T follicular helper cell (primary cell): ENCODE results near the gene THBS2.

ENCODE experiments used
- DNase-seq: peaks from one replicate; pipeline ENCODE4 v3.0.0-alpha.2; 2020; ENCODE audit warnings: low read depth

Gene THBS2

DNA sequence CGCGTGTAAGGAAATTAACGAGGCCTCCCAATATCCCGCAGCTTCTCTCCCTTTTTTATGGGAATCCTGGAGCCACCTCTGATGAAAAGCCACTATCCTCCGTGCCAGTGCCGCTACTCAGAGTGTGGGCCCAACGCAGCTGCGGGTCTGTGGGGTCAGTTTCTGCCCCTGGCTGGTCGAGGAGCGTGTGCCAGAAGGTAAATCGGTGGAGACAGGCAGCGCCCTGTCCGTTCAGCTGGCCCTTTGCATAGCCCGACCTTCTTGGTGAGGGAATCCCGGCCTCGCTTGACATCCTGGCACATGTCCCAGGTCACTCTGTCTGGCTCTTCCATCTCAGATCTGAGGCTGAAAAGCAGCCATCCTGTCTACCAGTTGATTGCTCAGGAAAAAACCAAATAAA, 4.6 kb downstream of the THBS2 start:
- DNase-seq: no peak

DNA sequence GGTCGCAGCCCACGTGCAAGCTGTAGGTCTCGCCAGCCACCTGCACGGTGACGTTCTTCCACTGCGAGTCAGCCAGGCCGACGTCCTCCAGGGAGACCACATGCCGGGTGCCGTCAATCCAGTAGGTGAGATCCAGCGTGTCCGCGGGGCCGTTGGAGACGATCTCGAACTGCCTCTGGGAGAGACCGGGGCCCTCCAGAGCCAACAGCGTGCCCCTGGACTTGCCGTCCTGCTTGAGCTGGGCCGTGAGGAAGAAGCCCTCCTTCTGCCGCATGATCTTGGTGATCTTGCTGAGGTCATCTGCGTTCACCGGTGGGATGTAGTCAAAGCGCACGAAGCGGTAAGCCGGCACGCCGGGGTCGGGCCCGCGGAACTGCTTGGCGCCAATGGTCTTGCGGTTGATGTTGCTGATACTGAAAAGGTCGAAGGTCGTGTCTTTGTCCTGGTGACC, 5.1 kb downstream of the THBS2 start:
- DNase-seq: no peak

DNA sequence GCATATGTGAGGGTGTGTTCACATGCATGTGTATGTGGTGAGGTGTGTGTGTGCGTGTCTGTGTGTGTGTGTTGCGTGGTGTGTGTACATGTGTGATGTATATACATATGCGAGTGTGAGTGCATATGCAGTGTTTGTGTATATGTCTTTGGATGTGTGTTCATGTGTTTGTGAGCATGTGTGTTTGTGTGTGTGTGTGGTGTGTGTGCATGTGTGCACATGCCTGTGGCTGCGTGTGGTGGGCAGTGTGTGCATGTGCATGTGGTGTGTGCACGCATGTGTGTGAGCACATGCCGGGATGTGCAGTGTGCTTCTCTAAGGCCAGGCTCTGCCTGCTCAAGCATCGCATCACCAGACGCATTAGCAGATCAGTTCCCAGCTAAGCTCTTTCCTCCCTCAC, 5.7 kb downstream of the THBS2 start:
- DNase-seq: no peak

DNA sequence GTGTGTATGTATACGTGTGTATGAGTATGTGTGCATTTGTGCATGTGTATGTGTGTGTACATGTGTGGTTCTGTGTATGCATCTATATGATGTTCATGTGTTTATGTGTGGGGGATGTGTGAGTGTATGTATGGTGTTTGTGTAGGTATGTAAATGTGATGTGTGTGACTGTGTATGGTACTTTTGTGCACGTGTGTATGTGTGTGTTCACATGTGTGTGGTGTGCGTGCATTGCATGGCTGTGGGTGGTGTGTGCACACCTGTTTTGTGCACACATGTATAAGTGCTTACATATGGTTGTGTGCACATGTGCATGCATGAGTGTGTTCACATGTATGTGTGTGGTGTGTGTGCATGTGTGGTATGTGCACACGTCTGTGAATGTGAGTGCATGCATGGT, 6.2 kb downstream of the THBS2 start:
- DNase-seq: no peak

DNA sequence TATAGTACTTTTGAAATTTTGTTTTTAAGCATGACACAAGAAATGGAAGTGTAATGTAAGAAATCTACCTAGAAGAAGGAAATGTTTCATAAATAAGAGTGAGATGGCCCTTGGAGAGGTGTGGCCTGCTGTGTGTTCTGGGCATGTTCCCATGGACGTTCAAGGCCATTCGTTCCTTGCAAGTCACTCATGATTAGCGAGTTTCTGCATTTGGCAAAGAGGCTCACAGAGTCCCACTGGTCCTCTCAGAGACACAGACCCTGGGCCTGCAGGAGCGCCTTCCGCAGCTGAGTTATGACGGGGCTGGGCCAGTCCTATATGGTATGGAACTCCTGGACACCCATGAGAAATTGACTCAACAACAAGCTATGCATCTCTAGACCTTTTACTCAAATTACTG, 7.2 kb downstream of the THBS2 start:
- DNase-seq: no peak

DNA sequence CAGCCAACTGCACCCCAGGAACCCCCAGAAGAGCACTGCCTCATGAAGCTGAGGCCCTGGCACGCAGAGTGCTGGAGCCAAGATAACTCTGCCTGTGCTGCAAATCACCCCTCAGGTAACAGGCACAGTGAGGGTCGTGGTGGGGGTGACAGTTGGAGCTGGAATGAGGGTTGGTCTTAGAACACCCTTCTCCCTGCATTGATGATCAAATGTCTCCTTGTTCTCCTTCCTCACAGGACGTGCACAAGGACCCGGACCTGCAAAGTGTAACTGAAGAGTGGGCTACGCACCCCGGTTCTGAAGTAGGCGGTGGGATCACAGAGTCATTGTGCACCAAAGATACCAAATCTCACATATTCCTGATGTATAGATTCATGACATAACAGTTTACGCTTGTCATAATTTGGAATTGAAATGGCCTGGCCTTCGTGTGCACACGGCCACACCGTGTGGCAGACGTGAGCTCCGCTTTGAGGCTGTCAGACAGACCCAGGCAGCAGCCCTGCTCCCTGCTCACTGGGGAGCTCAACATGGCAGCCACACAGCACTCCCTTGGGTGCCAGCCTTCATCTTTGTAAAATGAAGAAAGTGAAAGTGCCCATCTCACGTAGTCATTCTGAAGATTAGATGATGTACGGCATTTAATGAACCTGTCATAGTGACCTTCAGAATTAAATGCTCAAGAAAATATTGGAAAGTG, 8.8 kb downstream of the THBS2 start:
- DNase-seq: no peak

DNA sequence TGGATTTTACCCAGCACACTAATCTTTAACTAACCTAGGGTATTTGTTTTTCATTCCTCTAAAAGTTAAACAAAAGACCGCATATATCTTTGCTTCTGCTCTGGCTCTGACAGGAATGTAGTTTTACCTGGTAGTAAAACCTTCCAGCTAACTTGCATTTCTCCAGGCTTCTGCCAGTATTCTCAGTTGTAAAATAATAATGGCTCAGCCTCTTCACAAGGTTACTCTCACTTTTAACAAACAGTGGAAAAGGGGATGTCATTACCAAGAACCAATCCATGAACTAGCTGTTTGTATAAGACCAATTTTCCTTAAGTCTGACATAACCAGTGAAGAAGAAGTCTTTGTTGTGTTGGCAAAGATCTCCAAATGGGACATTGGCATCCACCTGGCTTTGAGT, 10.0 kb downstream of the THBS2 start:
- no peak for DNase-seq

DNA sequence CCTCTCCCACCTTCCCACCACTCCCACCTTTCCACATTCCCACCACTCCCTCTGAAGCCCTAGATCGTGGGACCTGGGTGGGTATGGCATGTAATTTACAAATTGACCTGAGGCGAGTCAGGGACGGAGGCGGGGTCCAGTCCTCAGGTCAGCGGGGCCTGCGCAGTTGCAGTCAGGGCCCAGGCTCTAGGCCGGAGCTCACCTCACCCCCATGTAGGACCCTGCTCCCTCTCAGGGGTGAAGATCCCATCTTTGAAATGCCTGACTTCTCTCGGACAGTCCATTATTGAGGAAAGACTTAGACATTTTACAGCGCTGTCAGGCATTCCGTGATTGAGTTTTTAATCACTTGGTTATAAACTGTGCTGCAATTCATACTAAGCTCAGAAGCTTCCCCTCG, 10.5 kb downstream of the THBS2 start:
- DNase-seq: no peak

DNA sequence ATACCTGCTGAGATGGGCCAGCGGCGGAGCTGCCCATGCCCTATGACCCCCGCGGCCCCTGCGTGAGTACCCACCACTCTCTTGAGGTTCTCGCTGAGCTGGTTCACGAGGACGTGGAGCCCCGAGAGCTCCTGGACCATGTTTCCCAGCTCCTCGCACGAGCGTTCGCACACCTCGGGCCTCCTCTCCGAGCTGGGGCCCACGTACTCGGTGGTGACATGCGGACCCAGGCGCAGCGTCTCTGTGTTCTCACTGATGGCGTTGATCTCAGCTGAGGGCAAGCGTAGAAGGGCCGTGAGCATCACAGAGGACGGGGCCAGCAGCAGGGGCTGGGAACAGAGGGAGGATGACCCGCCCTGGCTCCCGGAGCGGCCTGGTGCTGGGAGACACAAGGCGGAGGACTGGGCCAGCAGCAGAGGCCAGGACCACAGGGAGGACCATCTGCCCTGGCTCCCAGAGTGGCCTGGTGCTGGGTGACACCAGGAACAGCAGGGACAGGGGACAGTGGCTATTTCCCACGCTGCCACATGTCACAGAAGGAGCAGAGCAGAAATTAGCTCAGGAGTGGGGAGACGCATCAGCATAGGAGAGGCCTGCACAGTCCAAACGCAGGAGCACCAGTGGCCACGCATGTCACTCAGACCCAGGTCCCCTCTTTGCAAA, 11.8 kb downstream of the THBS2 start:
- DNase-seq: no peak

DNA sequence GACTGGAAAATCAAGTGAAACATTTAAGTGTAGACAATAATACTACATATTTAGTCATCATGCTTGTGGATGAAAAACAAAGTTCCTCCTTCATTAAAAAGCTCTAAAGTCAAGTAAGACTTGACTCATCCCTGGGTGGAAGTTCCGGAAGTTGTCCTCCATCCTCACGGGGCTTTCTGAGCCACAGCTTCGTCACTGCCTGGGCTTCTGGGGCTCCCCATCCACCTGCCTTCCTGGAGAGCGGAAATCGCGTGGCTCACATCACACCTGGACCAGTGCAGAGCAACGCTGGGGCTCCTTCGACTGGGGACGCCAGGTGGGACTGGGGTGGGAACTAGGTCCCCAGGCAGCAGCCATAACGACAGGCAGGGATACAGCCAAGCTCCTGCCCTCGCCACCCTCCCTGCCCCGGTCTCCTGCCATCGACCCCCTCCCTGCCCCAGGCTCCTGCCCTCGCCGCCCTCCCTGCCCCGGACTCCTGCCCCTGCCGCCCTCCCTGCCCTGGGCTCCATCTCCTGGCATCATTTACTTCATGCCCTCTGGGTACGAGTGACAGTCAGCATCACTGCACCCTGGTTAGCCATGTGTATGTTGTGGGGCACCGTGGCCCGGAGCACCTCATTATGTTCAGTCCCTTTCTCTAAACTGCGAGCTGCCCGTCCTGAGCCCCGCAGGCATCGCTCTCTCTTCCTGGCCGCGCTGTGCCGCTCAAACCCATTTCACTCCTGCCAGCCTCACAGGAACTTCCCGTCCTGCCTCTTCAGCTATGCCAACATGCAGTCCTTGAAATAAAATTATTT, 12.9 kb downstream of the THBS2 start:
- no peak for DNase-seq

DNA sequence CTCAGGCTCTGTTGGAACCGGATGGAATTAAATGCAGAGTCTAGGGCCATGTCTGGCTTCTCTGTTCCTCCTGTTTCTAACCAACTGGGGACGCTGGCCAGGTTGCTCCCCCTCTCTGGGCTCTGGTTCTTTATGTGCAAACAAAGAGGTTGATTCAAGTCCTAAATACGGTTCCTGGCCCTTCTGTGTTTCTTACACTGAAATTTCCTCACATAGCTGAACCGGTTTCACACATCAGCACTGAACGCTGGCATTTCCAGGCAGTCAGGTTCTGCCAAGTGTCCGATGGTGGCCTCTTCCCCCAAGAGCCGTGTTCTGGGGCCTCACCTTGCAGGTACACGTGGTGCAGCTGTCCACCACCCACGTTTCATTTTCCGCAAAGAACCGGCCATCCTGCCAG, 13.5 kb downstream of the THBS2 start:
- DNase-seq: no peak

DNA sequence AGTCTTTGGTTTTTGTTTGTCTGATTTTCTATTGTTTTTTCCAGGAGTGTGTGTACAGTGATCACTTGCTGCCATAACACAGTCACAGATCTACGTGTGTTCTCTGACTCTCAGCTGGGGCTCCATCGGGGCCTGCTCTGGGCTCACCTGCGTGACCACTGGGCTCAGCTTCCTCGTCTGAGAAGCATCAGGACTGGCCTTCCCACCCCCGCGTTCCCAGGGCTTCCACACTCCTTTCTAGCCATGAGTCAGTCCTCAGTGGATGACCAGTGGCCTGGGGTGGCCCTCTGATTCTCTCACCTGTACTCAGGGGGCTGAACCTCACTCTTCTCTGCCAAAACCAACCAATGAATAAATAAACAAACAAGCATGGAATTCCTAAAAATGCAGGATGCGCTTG, 14.5 kb downstream of the THBS2 start:
- no peak for DNase-seq

DNA sequence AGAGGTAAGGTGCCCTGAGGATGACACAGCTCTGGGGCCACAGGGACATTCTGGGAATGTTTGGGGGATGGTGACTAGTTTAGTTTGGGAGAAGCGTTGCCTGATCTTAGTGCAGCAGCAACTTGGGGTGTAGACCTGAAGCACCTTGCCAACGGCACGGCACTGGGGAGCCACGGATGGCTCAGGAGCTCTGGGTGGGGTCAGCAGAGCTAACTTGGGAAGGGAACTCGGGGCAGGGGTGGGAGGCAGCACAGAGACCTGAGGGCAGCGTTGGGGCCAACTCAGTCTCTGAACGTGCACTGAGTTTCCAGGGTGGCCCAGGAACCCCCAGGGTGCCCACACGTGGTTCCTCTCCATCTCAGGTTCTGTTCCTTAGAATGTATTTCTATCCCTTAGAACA, 14.9 kb downstream of the THBS2 start:
- no peak for DNase-seq

DNA sequence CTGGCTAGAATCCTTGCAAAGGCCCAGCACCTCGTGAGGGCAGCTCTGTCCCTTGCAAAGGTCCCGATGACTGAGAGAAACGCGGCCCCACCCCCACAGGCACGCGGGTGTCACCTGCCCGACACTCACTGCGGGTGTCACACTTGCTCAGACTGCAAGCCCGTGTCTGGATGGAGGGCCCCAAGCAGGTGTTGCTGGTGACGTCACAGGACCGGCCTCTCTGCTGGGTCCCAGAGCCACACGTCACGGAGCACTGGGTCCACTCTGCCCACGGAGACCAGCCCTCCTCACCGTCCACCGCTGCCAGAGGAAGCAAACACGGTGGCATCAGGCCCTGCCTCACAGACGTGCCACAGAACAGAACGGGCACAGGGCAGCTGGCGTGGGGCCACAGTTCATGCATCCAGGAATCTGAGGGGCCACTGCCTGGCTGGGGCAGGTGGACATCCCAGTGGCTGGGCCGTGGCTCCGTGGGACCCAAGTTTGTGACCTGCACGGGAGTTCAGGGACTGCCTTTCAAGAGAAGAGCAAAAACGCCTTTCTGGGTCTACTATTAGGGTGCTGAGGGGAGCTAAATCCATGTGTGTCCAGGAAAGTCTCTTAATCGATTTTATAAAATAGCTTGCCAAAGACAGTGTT, 16.0 kb downstream of the THBS2 start:
- no peak for DNase-seq

DNA sequence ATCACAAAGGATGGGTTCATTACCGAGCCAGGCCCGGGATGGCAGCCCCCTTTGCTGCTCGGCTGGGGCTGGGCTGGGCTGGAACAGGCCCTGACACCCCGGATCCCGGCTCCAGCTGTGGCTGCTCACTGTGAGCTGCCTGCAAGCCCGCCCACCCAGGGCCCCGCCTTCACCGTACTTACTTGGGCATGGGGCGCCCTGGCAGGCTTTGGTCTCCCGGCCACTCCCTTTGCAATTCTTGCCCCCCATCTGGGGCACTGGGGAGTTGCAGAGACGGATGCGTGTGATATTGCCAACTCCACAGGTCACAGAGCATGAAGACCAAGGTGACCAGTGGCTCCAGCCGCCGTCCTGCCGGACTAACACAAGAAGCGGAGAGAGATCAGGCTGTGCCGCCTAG, 16.7 kb downstream of the THBS2 start:
- DNase-seq: no peak

DNA sequence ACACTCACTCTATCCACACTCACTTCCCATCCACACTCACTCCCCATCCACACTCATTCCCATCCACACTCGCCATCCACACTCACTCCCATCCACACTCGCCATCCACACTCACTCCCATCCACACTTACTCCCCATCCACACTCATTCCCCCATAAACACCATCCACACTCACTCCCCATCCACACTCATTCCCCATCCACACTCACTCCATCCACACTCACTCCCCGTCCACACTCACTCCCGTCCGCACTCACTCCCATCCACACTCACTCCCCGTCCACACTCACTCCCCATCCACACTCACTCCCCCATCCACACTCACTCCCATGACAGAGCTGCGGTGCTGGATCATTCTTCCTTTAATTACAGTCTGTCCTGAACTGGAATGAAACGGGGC, 17.1 kb downstream of the THBS2 start:
- DNase-seq: no peak

DNA sequence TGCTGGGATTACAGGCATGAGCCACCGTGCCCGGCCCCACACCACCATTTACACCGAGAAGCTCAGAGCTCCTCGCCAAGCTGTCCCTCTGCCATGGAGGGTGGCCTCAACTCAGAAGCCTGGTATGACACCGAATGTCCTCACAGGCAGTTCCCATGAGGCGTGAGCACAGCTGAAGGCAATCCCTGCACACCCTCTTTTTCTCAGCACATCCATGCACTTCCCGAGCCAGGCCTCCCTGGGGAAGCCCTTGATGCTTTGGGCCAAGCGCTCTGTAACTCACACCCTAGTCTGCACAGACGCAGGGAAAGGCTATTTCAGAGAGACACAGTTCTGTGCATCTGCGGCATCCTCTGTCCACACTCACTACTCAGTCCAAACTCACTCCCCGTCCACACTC, 18.4 kb downstream of the THBS2 start:
- no peak for DNase-seq

DNA sequence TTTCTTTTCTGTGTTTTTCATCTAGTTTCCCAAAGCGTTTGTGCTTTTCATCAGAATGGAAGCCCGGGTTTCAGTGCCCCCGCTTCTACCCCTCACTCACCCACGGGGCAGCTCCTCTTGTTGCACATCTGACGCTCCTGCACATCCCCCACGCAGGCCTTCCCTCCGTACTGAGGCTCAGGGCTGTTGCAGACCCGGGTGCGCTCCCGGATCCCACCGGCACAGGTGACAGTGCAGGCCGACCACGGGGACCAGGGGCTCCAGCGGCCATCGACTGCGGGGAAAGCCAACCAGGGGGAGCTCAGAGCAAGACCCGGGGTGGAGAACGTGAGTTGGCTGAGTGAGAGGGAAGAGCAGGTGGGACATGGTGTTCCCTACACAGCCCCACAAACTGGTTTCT, 19.0 kb downstream of the THBS2 start:
- DNase-seq: no peak

DNA sequence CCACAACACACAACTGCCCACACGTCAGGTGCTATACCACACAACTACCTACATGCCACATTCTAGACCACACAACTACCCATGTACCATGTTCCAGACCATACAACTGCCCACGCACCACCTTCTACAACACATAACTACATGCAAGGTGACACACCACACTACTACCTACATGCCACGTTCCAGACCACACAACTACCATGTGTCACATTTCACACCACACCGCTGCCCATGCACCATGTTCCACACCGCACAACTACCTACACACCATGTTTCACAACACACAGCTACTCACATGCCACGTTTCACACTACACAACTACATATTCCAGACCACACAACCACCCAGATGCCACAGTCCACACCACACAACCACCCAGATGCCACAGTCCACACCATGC, 19.8 kb downstream of the THBS2 start:
- DNase-seq: no peak

DNA sequence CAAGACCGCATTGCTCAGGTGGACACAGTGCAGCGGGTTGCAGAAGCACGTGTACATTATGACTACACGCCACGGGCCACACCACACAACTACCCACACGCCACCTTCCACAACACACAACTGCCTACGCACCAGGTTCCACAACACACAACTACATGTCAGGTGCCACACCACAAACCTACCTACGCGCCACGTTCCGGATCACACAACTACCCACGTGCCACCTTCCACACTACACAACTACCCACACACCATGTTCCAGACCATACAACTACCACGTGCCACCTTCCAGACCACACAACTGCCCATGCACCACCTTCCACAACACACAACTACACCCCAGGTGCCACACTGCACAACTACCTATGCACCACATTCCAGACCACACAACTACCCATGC, 20.5 kb downstream of the THBS2 start:
- DNase-seq: no peak

DNA sequence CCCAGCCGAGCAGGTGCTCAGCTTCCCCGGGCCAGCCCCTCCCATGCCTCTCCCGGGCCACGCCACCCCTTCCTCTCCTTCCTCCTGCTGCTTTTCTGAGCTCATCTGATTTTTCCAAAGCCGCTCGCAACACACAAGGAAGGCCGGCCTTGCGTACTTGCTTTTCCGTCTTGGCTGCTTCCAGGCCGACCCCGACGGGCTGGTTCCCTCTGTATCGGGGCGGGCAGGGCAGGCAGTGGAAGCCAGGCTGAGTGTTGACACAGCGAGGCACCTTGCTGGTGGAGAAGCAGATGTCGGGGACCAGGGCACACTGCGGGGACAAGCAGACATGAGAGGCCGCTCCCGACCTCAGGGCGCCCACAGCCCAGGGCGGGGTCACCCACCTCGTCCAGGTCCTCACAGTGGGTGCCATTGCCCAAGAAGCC, 21.1 kb downstream of the THBS2 start:
- no peak for DNase-seq

DNA sequence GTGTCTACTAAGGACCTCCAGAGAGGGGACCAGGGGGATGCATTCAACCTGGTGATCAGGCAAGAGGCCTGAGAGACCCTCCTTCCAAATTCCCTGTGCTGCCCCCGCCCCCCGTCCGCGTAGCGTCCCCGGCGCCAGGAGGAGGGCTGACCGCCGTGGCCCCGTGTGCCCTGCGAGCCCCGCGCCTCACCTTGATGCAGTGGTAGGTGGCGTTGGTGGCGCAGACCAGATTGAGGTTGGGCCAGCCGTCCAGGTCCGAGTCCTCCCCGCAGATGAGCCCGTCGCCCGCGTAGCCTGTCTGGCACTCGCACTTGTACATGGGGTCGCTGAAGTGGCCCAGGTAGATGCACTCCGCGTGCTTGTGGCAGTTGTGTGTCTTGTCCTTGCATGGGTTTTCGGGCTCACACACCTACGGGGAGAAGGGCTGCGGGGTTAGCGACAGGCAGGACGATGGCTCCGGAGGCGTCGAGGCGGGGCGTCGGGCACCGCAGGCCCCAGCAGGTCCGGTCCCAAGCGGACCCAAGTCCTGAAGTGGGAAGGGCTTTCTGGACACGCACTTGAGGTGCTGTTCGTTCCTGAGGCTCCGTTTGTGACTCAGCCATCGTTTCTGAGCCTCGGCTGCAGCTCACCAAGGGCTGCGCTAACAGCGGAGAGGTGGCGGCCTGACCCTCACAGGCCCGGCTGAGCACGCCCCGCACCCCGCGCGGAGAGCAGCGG, 21.7 kb downstream of the THBS2 start:
- DNase-seq: no peak
